ENCODE measurements around the gene COLGALT1.

The COLGALT1 gene

GRCh38 chr19:17599780-17600179, 44.3 kb downstream of the COLGALT1 start:
- DNase-seq (ENCODE audit: low read depth) = no peak

GRCh38 chr19:17601683-17602082, 46.2 kb downstream of the COLGALT1 start:
- DNase-seq (ENCODE audit: low read depth) = no peak

GRCh38 chr19:17602217-17602616, 46.8 kb downstream of the COLGALT1 start:
- DNase-seq (ENCODE audit: low read depth) = no peak

GRCh38 chr19:17602872-17603510, 47.5 kb downstream of the COLGALT1 start:
- DNase-seq (ENCODE audit: low read depth) = no peak

- DNase-seq (ENCODE audit: low read depth) = no peak
Observed at GRCh38 chr19:17604372-17605025, 49.0 kb downstream of the COLGALT1 start.

- DNase-seq (ENCODE audit: low read depth) = no peak
Observed at GRCh38 chr19:17605117-17605516, 49.7 kb downstream of the COLGALT1 start.

- peak; percentile 60 for DNase-seq (ENCODE audit: low read depth)
Observed at GRCh38 chr19:17605761-17606589, 50.5 kb downstream of the COLGALT1 start.

GRCh38 chr19:17606590-17607185, 51.2 kb downstream of the COLGALT1 start:
- DNase-seq (ENCODE audit: low read depth) = peak; percentile 39

GRCh38 chr19:17607936-17608335, 52.5 kb downstream of the COLGALT1 start:
- DNase-seq (ENCODE audit: low read depth) = no peak

- DNase-seq (ENCODE audit: low read depth) = peak; percentile 40
Observed at GRCh38 chr19:17610384-17610783, 54.9 kb downstream of the COLGALT1 start.

- DNase-seq (ENCODE audit: low read depth) = no peak
Observed at GRCh38 chr19:17611462-17612244, 56.2 kb downstream of the COLGALT1 start.

GRCh38 chr19:17614476-17614875, 59.0 kb downstream of the COLGALT1 start:
- no peak for DNase-seq (ENCODE audit: low read depth)

- no peak for DNase-seq (ENCODE audit: low read depth)
Observed at GRCh38 chr19:17615889-17616685, 60.6 kb downstream of the COLGALT1 start.

- DNase-seq (ENCODE audit: low read depth) = no peak
Observed at GRCh38 chr19:17616686-17616960, 61.2 kb downstream of the COLGALT1 start.

GRCh38 chr19:17616961-17617806, 61.7 kb downstream of the COLGALT1 start:
- DNase-seq (ENCODE audit: low read depth) = peak; percentile 39

GRCh38 chr19:17617807-17618192, 62.4 kb downstream of the COLGALT1 start:
- DNase-seq (ENCODE audit: low read depth) = no peak

- DNase-seq (ENCODE audit: low read depth) = no peak
Observed at GRCh38 chr19:17618281-17618903, 62.9 kb downstream of the COLGALT1 start.

- DNase-seq (ENCODE audit: low read depth) = no peak
Observed at GRCh38 chr19:17618936-17619335, 63.5 kb downstream of the COLGALT1 start.

- DNase-seq (ENCODE audit: low read depth) = no peak
Observed at GRCh38 chr19:17620696-17621095, 65.2 kb downstream of the COLGALT1 start.
